Central memory CD8-positive, alpha-beta T cell (primary cell): ENCODE measurements around the gene STT3A.

Source experiments
- ATAC-seq: fragments of 150-1000 bp; cut with Tn5 transposase; replicated peaks from 2 replicates; pipeline ENCODE4 v1.10.0; 2022; ENCODE audit warnings: mild to moderate bottlenecking, moderate FRiP score, moderate number of reproducible peaks; ENCODE audit not compliant: poor library complexity, severe bottlenecking; ENCODE audit errors: extremely low read depth
- DNase-seq, 2 donors: peaks; one replicate each; pipeline ENCODE4 v3.0.0; 2021; ENCODE audit warnings: low spot score in 2 of 2
- H3K27ac Mint-ChIP-seq: one replicate; pipeline ENCODE4 v1.8.0; 2022; ENCODE audit warnings: low read depth, mild to moderate bottlenecking, moderate library complexity, mixed read lengths
- H3K27me3 Mint-ChIP-seq: one replicate; pipeline ENCODE4 v1.8.0; 2022; ENCODE audit warnings: mixed read lengths
- H3K36me3 Mint-ChIP-seq: one replicate; pipeline ENCODE4 v1.8.0; 2022; ENCODE audit warnings: mild to moderate bottlenecking, moderate library complexity, mixed read lengths; ENCODE audit not compliant: insufficient read depth
- H3K4me1 Mint-ChIP-seq: one replicate; pipeline ENCODE4 v1.8.0; 2022; ENCODE audit warnings: mixed read lengths
- H3K4me3 Mint-ChIP-seq: one replicate; pipeline ENCODE4 v1.8.0; 2022; ENCODE audit warnings: mild to moderate bottlenecking, moderate library complexity, mixed read lengths
- H3K9me3 Mint-ChIP-seq: one replicate; pipeline ENCODE4 v1.8.0; 2022; ENCODE audit warnings: mixed read lengths

STT3A gene

DNA sequence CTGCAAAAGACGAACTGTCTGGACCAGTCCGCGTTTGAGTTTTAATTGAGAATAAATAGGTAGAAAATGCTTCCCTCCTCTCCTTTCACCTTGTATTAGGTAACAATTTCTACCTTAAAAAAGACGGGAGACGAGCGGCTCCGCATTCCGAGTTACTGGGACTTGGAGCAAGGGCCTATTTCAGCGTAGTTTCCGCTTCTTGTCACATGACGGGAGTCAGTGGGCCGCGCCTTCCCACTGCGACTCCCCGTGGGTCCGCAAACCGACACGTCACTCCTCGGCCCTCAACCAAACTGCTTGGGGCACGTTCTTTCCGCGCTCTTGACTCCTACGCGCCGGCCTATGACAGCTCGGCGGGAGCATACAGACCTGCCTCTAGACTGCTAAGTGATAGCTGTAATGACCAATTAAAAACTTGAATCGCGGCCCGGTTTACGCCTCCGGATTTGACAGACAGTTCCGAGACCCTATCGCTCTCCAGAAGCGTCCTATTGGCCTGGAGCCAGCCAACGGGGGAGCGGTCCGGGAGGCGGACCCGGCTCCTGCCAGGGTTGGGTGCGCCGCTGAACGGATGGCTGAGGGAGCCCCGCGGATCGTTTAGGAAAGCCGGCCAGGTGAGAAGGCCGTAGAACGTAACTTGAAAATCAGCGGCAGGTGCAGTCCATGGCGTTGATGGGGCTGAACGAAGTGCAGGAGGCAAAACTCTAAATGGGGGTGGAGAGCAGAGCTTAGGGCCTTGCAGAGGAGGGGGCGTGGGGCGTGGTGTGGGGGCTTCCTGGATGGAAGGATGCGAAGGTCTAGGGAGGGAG lies at the start of gene STT3A:
Gene STT3A (plus strand): TSS at position 548 of the 809 bp plus-strand sequence. CDS start 3,064 bp downstream, outside the sequence.
- DNase-seq (peak; percentile 98), ATAC-seq (peak; percentile 97)
- Mint-ChIP-seq H3K27me3 (no peaks in the 10 kb centered on the region), H3K27ac (peak within 1 kb of the TSS; percentile 98), H3K36me3 (peaks cover 24% of the 10 kb centered on the region), H3K9me3 (no peaks in the 10 kb centered on the region), H3K4me1 (peaks cover 49% of the 10 kb centered on the region), H3K4me3 (peak within 1 kb of the TSS; percentile 89)

DNA sequence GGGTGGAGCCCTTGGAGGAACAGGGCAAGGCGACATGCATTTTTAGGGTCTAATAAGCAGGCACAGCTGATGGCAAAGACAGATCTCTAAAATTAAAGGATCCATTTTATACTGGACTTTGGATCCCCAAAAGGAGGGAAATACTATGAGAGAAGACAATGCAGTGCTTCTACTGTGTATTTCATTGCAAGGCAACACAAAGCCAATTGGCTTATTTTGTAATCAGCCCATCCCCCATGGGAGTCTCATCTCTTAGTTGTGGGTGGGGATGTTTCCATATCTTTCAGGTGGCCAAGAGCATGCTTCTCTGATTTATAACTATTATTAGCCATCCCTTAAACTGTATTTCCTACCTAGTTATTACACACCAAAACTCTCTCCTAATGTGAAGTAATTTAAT lies 41.9 kb upstream of the STT3A start:
- peaks cover 23% of the 10 kb centered on the region for H3K9me3 Mint-ChIP-seq
- no peaks in the 10 kb centered on the region for H3K36me3 Mint-ChIP-seq
- no peak overlapping the region for H3K4me3 Mint-ChIP-seq
- H3K27me3 Mint-ChIP-seq, result peaks cover 10% of the 10 kb centered on the region
- no peaks in the 10 kb centered on the region for H3K4me1 Mint-ChIP-seq
- no peak for ATAC-seq
- DNase-seq, result no peak
- H3K27ac Mint-ChIP-seq, result no peak overlapping the region

DNA sequence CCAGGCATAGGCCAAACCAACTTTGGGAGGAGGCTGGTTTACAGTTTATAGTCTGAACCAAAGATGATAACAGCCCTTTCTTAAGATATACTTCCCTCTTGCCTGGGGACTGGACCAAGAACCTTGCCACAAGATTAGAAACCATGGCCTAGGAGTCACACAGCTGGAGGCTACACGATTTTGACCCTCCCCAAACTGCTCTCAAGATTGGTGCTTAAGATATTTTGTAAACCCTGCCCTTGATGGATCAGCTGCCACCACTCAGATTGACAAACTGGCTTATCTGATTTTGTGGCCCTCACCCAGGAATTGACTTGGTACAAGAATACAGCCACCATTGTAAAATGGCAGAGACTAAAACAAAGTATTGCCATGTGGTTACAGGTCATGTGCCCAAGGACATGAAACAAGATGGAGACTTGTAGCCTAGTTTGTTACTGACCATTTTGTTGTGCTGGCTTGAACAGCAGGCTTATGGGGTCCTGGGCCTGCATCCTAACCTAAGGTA lies 40.8 kb upstream of the STT3A start:
- Mint-ChIP-seq H3K27ac (no peak overlapping the region), H3K36me3 (no peaks in the 10 kb centered on the region), H3K4me1 (no peaks in the 10 kb centered on the region), H3K27me3 (peaks cover 10% of the 10 kb centered on the region), H3K9me3 (peaks cover 23% of the 10 kb centered on the region), H3K4me3 (no peak overlapping the region)
- no peak for ATAC-seq
- DNase-seq, result no peak

DNA sequence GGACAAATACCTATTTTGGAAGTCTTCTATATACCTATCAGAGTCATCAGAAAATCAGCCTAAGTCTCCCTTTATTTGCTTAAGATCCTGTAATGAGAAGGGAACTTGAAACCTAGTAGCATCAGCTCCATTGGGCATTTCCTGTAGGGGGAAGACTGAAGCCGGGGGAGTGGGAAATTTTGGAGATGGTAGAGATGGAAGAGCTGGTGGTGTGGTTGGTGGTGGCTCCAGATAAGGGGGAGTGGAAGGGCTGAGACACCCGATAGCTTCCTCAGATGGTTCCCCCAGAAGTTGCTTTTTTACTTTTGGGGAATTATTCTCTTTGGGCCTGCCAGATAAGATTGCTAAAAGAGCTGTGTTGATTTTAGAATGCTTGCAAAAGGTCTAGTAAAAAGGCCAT lies 39.7 kb upstream of the STT3A start:
- Mint-ChIP-seq H3K4me3 (no peak overlapping the region), H3K27ac (no peak overlapping the region), H3K9me3 (peaks cover 23% of the 10 kb centered on the region), H3K36me3 (no peaks in the 10 kb centered on the region), H3K4me1 (no peaks in the 10 kb centered on the region), H3K27me3 (peaks cover 10% of the 10 kb centered on the region)
- no peak for DNase-seq
- no peak for ATAC-seq

DNA sequence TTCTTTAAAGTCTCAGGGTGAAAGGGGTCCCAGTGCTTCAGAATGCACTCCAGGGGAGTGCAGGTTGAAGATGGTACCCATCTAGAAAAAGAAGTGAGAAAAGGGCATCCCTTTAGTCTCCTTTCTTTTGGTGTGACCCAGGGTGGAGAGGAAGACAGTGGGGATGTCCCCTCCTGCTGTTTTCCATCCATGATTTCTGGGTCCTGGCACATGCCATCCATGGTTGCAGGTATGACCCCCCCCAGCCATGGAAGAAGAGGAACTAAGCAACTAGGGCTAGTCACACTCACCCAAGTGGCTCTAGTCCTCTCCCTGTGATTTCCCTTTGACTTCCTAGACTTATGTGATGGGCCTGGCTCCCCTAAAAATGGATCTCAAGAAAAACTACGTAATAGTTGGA lies 39.3 kb upstream of the STT3A start:
- H3K36me3 Mint-ChIP-seq, result no peaks in the 10 kb centered on the region
- H3K4me1 Mint-ChIP-seq, result no peaks in the 10 kb centered on the region
- no peak overlapping the region for H3K27ac Mint-ChIP-seq
- H3K4me3 Mint-ChIP-seq, result no peak overlapping the region
- H3K27me3 Mint-ChIP-seq, result peaks cover 10% of the 10 kb centered on the region
- ATAC-seq (no peak), DNase-seq (no peak)
- peaks cover 23% of the 10 kb centered on the region for H3K9me3 Mint-ChIP-seq

DNA sequence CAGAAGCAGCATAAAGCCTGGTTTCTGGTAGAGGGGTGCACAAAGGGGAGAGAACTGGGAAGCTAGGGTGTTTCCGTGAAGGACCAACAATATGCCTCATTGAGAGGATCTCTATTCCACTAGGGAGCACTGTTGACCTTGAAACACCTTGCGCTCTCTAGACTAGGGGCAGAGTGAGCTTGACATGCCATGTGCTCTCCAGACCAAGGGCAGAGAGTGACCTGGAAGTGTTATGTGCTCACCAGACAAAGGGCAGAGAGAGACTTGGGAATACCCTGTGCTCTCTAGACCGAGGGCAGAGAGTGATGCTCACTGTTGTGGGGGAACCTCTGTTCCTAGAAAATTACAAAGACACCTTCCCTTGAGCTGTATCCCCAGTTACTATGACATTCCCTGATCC lies 38.6 kb upstream of the STT3A start:
- DNase-seq (no peak), ATAC-seq (no peak)
- Mint-ChIP-seq H3K27ac (no peak overlapping the region), H3K9me3 (peaks cover 23% of the 10 kb centered on the region), H3K27me3 (peaks cover 10% of the 10 kb centered on the region), H3K36me3 (no peaks in the 10 kb centered on the region), H3K4me3 (no peak overlapping the region), H3K4me1 (no peaks in the 10 kb centered on the region)

DNA sequence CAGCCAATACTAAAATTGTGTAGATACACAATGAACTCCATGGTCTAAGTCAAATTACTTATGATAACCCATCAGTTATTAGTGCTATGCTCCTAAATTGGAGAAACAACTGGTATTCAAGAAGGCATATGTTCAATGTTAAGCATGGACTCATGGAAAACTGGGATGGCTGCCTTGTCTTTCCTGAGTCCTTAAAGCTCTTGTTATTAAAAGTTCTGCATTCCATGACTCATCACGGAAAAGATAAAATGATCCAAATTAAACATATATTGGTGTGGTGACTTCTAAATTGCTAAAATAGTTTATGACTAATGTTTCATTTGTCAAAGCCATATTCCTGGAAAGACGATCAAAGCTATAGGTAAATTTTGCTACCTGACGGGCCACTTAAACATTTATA lies 32.8 kb upstream of the STT3A start:
- Mint-ChIP-seq H3K9me3 (no peaks in the 10 kb centered on the region), H3K27ac (no peak overlapping the region), H3K4me1 (no peaks in the 10 kb centered on the region), H3K36me3 (no peaks in the 10 kb centered on the region), H3K27me3 (no peaks in the 10 kb centered on the region), H3K4me3 (no peak overlapping the region)
- no peak for DNase-seq
- ATAC-seq, result no peak

DNA sequence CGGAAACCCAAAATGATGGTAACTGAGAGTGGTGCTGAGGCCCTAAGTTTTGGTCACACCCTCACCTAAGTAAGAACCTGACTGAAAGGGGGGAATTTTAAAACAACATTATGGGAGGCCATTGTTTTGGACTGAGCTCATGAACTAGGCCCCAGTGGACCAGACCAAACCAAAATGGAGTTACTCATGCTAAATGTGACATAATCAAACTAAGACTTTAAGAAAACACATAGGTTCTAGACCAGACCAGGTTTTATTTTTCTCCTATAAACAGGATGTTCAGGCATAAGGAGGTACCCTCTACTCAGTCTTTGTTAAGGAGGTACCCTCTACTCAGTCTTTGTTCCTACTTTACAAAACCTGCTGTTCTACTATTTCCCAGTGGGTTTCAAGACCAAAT lies 30.7 kb upstream of the STT3A start:
- H3K27ac Mint-ChIP-seq, result no peak overlapping the region
- H3K4me1 Mint-ChIP-seq, result no peaks in the 10 kb centered on the region
- ATAC-seq (no peak), DNase-seq (no peak)
- H3K36me3 Mint-ChIP-seq, result no peaks in the 10 kb centered on the region
- H3K9me3 Mint-ChIP-seq, result no peaks in the 10 kb centered on the region
- no peak overlapping the region for H3K4me3 Mint-ChIP-seq
- H3K27me3 Mint-ChIP-seq, result no peaks in the 10 kb centered on the region

DNA sequence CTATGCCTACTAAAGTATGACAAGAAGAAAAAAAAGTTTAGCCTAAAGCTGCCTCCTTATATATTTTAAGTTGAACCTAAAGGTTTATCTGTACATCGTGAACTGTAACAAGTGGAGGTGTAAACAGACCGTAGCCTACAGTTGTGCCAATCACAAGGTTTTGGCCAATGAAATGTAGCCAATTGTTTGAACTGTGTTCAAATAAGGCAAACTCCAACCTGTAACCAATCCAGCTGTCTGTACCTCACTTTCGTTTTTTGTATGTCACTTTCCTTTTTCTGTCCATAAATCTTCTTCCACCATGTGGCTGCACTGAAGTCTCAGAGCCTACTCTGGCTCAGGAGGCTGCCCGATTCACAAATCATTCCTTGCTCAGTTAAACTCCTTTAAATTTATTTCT lies 30.2 kb upstream of the STT3A start:
- Mint-ChIP-seq H3K36me3 (no peaks in the 10 kb centered on the region), H3K27me3 (no peaks in the 10 kb centered on the region), H3K4me1 (no peaks in the 10 kb centered on the region), H3K27ac (no peak overlapping the region), H3K9me3 (no peaks in the 10 kb centered on the region), H3K4me3 (no peak overlapping the region)
- ATAC-seq, result no peak
- no peak for DNase-seq

DNA sequence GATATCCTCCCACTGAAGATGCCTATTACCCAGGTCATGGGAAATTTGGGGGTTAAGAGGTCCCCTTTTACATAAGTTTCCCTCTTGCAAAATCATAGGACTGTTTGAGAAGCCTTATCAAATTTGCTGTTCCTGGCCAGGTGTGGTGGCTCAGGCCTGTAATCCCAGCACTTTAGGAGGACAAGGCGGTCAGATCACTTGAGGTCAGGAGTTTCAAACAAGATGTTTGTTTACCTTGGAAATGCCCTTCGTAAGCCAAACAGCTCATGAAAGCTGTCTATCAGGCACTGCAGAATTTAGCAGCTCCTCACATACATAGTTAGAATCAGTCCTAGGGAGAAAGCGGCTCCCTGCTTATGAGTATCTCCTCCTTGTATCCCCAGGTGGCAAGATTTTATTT lies 28.3 kb upstream of the STT3A start:
- Mint-ChIP-seq H3K4me1 (no peaks in the 10 kb centered on the region), H3K27ac (no peak overlapping the region), H3K4me3 (no peak overlapping the region), H3K9me3 (no peaks in the 10 kb centered on the region), H3K27me3 (no peaks in the 10 kb centered on the region), H3K36me3 (peaks cover 3% of the 10 kb centered on the region)
- DNase-seq (no peak), ATAC-seq (no peak)

DNA sequence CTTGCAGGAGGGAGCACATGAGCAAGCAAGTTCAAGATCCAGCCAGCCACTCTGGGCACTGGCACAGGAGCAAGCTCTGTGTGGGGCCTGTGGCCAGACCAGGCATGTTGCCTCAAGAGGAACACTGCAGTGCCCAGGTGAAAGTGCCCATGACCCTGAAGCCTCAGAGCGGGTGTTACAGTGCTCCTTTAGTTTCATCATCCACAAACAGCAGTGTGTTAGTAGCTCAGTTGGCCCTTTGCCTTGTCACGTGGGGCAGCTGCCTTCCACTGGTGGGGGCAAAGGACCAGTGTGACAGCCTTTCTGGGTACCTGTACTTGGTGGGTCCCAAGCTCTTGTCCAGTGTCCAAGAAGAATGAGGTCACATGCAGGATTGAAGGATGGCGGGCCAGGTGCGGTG lies 26.4 kb upstream of the STT3A start:
- peaks cover 5% of the 10 kb centered on the region for H3K36me3 Mint-ChIP-seq
- no peak overlapping the region for H3K4me3 Mint-ChIP-seq
- no peak for ATAC-seq
- peaks cover 14% of the 10 kb centered on the region for H3K4me1 Mint-ChIP-seq
- no peaks in the 10 kb centered on the region for H3K27me3 Mint-ChIP-seq
- no peaks in the 10 kb centered on the region for H3K9me3 Mint-ChIP-seq
- no peak overlapping the region for H3K27ac Mint-ChIP-seq
- DNase-seq, result no peak

DNA sequence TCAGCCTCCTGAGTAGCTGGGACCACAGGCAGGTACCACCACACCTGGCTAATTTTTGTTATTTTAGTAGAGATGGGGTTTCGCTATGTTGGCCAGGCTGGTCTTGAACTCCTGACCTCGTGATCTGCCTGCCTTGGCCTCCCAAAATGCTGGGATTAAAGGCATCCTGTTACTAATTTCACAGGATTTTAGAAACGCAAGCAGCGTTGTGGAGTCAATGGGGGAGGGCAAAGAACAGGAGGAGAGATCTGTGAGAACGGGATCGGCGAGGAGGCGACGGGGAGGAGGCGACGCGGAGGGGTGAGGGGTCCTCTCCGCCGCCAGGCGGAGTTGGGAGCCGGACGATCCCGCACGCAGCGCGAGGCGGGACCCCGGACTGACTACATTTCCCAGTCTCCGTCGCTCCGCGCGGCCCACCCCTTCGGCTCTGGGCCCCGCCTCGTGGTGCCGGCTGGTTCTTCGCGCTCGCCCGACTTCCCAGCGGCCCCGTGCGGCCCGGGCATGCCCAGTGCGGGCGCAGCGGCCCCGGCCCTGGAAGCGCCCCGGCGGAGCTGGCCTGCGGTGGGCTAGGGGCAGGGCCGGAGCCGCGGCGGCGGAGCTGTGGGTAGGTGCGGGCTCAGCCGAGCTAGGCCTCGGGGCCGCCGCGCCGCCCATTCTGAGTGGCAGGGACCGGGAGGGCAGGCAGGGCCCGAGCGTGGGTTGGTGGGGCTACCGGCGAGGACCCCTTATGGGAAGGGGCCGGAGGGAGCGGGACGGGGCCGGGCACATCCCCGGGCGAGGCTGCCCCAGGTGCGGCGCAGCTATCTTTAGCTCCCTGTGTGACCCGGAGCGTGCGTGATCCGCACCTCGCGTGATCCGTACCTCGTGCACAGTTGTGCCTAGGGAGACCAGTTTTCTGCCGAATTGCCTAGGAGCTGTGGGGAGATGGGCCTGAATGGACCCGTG lies 23.4 kb upstream of the STT3A start, which contains the start of gene EI24:
Gene EI24 (plus strand): TSS at position 508 of the 945 bp plus-strand sequence. CDS start 3,051 bp downstream, outside the sequence.
- Mint-ChIP-seq H3K4me1 (peaks cover 22% of the 10 kb centered on the region), H3K9me3 (no peaks in the 10 kb centered on the region), H3K36me3 (peaks cover 25% of the 10 kb centered on the region), H3K27me3 (no peaks in the 10 kb centered on the region), H3K27ac (peak within 1 kb of the TSS; percentile 92), H3K4me3 (peak within 1 kb of the TSS; percentile 96)
- peak; percentile 93 for ATAC-seq
- peak; percentile 71 to 74 for DNase-seq
